ENCODE data around the gene ADGRD1.

ADGRD1 gene

GRCh38 chr12:131135786-131136538 lies 182.3 kb downstream of the ADGRD1 start:
- DNase-seq (ENCODE audit: low read depth in 2 of 2): no peak

GRCh38 chr12:131136539-131136872 lies 182.8 kb downstream of the ADGRD1 start:
- no peak for DNase-seq (ENCODE audit: low read depth in 2 of 2)

GRCh38 chr12:131137009-131137835 lies 183.5 kb downstream of the ADGRD1 start:
- DNase-seq (ENCODE audit: low read depth in 2 of 2): no peak

- no peak for DNase-seq (ENCODE audit: low read depth in 2 of 2)
Observed at GRCh38 chr12:131137836-131138637, 184.3 kb downstream of the ADGRD1 start.

- DNase-seq (ENCODE audit: low read depth in 2 of 2): no peak
Observed at GRCh38 chr12:131138638-131139362, 185.1 kb downstream of the ADGRD1 start.

GRCh38 chr12:131139363-131140068 lies 185.8 kb downstream of the ADGRD1 start:
- no peak for DNase-seq (ENCODE audit: low read depth in 2 of 2)

GRCh38 chr12:131140069-131140435 lies 186.3 kb downstream of the ADGRD1 start:
- no peak for DNase-seq (ENCODE audit: low read depth in 2 of 2)

GRCh38 chr12:131140697-131141096 lies 187.0 kb downstream of the ADGRD1 start:
- DNase-seq (ENCODE audit: low read depth in 2 of 2): no peak

GRCh38 chr12:131141514-131141913 lies 187.8 kb downstream of the ADGRD1 start:
- DNase-seq (ENCODE audit: low read depth in 2 of 2): no peak

- no peak for DNase-seq (ENCODE audit: low read depth in 2 of 2)
Observed at GRCh38 chr12:131142891-131143657, 189.4 kb downstream of the ADGRD1 start.

- no peak for DNase-seq (ENCODE audit: low read depth in 2 of 2)
Observed at GRCh38 chr12:131146173-131146675, 192.5 kb downstream of the ADGRD1 start.

- no peak for DNase-seq (ENCODE audit: low read depth in 2 of 2)
Observed at GRCh38 chr12:131147293-131147692, 193.6 kb downstream of the ADGRD1 start.

- DNase-seq (ENCODE audit: low read depth in 2 of 2): no peak
Observed at GRCh38 chr12:131147894-131148293, 194.2 kb downstream of the ADGRD1 start.

- DNase-seq (ENCODE audit: low read depth in 2 of 2): no peak
Observed at GRCh38 chr12:131151558-131152345, 198.0 kb downstream of the ADGRD1 start.

- DNase-seq (ENCODE audit: low read depth in 2 of 2): no peak
Observed at GRCh38 chr12:131152587-131152986, 198.9 kb downstream of the ADGRD1 start.

- no peak for DNase-seq (ENCODE audit: low read depth in 2 of 2)
Observed at GRCh38 chr12:131153016-131153415, 199.3 kb downstream of the ADGRD1 start.

- DNase-seq (ENCODE audit: low read depth in 2 of 2): no peak
Observed at GRCh38 chr12:131153956-131154355, 200.2 kb downstream of the ADGRD1 start.

- DNase-seq (ENCODE audit: low read depth in 2 of 2): no peak
Observed at GRCh38 chr12:131155131-131155530, 201.4 kb downstream of the ADGRD1 start.

- no peak for DNase-seq (ENCODE audit: low read depth in 2 of 2)
Observed at GRCh38 chr12:131157743-131158142, 204.0 kb downstream of the ADGRD1 start.
